HUDEP-2 (cell line): Measurements from ENCODE around the gene PPP4R2.
"Not testable (repeated sequence)": the region's sequence is repeated elsewhere in the genome, so short reads cannot be mapped to it uniquely, and the experiment has no call there.

Experiments
- DNase-seq, 76 experiments: peaks; one replicate each; lab custom pipeline; 2025; ENCODE audit not compliant: unreplicated experiment in 76 of 76; lab: John Stamatoyannopoulos, UW

The PPP4R2 gene

DNA sequence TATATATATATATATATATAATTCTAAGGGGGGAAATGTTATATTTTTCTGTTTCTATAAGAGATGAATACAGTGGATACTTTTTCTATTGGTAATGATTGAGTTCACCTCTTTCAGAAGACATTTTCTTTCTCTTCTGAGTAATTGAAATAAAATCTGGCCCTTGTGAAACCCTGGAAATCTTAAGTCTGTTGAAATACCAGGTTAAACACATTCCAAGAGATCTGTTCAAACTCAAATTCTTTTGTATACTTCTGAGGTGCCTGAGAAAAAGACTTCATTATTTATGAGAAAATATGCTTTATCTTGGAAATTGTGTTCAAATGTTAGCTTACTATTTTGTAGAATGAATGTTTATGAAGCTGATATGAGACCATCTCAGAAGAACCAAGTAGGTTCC is 69.6 kb downstream of the PPP4R2 start:
- not testable (repeated sequence) for DNase-seq

DNA sequence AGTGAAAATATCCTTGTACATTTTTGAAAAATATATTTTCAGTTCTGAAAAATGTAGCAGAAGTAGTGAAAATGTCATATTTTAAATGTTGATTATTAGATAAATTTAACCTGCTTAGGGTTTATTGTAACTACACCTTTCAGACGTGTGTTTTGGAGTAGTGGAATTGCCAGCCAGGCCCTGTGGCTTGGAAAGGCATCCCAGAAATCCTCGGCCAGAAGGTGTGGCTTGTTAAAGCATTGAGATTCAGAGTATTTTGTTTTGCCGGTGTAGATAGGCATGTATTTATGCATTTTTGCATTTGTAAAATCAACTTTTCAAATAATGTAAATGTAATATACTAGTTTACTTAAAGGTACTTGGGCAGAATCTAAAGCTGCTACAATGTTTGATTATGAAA is 71.8 kb downstream of the PPP4R2 start:
- no peak for DNase-seq

DNA sequence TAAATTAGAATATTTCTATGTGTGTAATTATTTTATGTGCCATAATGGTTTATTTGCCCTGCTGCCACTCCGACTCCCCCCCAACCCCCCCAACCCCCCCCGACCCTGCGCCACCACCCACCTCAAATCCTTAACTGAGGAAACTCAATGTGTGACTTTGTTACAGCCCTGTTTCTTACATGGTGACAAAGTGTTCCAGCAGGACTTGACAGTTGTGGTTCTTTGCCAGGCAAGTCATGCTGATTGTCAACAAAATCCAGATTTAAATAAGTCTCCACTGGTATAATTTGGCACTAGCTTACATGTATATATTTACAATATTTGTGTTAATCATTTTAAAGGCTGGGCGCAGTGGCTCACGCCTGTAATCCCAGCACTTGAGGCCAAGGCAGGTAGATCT is 72.6 kb downstream of the PPP4R2 start:
- DNase-seq = no peak

DNA sequence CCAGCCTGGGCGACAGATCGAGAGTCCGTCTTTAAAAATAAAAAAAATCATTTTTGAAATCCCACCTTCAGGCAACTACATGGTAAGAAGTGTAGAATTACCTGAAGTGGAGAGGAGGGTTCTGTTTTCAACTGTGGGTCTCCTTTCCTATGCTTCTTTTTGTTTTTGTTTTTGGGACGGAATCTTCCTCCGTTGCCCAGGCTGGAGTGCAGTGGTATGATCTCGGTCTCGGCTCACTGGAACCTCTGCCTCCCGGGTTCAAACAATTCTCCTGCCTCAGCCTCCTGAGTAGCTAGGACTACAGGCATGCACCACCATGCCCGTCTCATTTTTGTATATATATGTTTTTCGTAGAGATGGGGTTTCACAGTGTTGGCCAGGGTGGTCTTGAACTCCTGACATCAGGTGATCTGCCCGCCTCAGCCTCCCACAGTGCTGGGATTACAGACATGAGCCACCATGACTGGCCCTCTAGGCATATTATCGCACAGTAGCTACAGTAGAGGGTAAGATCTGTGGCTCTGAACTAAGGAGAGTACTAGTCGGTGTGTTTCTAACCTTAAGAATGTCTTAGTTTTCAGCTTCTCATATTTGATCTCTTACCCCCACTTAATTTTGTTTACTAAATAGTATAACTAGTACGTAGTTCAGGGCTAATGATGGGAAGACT is 73.3 kb downstream of the PPP4R2 start:
- DNase-seq = no peak

DNA sequence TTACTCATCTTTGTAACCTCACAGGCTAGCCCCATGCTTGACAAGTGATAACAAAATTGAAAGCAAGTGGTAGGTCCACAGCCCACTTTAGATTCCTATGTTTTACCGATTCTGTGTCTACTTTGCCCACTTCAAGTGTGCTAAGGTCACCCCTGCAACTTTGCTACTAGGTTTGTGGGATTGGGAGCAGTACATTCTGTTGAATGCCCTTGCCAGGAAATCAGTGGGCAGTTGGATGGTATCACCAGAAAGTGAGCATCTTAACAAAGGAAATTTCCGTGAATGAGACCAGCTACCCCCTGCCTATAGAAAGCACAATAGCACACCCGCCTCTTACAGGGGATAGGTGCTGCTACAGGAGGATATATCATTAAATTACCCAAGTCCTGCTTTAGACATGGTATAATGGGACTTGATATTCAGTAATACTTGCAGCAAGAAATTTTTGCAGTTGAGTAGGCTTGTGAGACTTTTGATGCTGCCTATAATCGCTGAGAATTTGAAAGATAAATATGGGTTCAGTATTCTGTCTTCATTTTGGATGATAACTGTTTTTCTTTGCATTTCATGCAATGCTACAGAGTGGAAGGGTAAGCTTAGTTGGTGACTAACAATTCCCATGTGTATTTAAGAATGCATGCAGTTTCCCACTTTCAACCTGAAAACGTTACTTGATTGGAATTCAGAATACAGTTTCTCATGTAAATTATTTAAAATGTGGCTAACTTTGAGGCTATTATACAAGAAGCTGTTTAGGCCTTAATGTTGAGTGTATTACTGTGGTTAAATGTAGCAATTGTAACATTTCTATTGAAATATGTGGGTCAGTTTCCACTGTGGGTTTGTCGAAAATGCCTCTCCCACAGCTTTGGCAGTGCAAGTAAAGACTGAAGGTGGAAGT is 74.3 kb downstream of the PPP4R2 start:
- no peak for DNase-seq

DNA sequence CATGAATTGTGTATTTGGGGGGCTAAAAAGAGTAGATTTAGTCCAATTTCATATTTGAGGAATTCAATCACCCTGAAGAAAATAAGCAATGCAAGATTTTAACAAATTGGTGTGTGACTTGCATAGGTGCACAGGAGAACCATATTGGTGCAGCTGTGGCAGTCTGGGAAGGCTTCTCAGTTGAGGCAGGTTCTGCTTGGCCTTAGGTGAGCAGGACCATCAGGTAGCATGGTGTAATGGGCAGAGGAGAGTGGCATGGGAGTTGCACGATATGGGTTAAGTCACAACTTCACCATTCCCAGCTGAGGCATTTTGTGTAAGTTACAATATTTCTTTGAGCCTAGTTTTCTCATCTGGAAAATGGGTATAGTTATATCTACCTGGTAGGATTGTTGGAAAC is 75.3 kb downstream of the PPP4R2 start:
- DNase-seq = no peak

DNA sequence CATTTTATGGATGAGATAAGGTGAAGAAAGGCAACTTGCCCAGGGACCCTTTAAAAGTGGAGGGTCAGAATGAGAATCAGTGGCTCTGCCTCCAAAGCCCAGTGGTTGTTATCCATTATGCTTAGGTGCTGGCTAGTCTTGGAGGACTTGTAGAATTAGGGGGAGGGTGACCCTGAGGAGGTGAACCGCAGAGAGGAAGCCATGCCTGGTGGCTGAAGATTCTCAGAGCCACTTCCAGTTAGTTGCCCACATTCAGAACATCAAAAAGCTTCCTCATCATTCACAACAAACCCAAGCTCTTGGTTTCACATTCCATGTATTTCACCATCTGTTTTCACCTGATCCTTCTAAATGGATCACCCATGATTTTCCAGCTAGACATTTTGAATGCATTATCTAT is 76.0 kb downstream of the PPP4R2 start:
- no peak for DNase-seq

DNA sequence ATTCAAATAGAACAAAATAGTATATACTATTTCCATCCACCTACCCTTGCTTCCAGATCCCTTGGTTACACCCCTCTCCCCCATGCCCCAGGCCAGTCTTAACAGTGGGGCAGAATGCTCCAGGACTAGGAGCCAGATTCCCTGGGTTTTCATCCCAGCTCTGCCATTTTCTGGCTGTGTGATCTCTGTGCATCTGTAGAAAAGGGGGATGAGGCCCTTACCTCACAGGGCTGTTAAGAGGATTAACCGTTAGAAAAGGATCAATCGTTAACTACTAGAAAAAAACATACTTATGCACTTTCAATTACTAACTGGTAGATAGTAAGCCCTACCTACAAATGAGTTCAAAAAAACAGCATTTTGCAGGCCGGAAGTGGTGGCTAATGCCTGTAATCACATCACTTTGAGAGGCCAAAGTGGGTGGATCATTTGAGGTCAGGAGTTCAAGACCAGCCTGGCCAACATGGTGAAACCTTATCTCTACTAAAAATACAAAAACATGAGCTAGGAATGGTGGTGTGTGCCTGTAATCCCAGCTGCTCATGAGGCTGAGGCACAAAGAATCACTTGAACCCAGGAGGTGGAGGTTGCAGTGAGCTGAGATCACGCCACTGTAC is 76.6 kb downstream of the PPP4R2 start:
- DNase-seq = peak in 2 of 76 experiments; percentile 13 to 15

DNA sequence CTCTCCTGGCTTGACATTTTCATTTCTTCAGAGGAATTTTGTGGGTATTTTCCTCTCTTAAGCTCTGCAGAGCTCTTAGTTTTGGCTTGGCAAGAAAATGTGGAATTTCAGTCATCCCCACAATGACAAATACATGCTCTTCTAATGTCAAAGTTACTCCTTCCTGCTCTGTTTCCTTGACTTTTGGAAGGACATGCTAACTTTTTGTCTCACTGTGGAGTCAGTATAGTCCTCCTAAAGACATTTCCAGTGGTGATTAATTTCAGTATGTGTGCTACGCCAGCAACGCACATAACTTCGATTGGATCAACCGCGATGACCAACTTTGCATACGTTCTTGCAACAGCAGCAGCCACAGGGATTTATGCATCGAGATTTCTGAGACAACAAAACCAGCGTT is 78.2 kb downstream of the PPP4R2 start:
- no peak for DNase-seq

DNA sequence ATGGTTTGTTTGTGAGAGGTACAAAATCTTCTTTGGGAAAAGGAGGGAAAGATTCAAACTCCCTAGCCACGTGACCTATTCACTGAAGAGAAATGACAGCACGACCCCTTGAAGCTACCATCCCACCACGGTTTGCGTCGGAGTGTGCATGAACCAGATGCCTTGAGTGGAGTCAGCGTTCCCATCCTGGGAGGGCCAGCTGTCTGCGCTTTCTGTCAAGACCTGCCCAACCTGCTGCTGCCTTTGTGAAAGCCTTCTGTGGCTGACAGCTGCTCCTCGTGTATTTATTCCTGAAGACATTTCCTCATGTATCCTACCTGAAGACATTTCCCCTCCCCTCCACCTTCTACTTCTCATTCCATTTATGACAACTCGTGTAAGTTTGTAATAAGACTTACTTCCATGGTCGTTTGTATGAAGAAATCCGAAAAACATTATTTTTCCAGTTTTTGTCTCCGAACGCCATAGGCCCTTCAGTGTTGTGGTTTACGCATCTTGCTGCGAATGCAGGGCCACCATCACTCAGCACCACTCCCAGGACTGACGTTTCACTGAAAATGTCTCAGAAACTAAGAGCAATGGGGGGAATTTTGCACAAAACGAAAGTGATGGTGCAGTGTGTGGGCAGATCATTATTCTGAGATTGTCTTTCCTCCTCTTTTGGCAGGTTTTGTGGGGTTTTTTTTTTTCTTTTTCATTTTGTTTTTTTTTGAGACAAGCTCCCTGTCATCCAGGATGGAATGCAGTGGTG is 83.8 kb downstream of the PPP4R2 start:
- no peak for DNase-seq

DNA sequence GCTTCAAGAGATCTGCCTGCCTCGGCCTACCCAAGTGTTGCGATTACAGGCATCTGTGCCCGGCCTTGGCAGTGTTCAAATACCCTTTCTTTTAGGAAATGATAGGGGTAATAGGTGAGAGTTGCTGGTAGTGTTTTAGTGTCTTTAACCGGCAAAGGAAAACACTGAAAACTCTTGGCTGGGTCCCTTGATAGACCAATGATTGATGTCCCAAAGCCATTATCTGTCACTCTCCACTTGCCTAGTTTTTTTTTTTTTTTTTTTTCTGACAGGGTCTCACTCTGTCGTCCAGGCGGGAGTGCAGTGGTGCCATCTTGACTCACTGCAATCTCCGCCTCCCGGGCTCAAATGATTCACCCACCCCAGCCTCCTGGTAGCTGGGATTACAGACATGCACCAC is 84.5 kb downstream of the PPP4R2 start:
- no peak for DNase-seq

DNA sequence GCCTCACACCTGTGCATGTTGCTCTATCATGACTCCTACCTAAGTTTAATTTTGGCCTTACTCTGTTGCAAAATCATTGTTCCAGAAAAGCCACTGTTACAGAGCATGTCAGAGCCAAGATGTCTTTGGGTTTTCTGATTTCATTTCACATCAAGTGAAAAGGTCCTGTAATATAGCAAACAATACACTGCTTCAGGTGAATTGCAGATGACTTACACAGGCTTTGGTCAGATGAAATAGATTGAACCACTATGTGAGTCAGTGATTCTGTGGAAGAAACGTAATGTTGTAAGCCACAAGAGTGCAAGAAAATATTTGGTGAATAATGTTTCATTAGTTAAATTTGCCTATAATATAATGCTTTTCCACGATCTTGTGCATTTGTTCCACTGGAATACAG is 87.6 kb downstream of the PPP4R2 start:
- no peak for DNase-seq

DNA sequence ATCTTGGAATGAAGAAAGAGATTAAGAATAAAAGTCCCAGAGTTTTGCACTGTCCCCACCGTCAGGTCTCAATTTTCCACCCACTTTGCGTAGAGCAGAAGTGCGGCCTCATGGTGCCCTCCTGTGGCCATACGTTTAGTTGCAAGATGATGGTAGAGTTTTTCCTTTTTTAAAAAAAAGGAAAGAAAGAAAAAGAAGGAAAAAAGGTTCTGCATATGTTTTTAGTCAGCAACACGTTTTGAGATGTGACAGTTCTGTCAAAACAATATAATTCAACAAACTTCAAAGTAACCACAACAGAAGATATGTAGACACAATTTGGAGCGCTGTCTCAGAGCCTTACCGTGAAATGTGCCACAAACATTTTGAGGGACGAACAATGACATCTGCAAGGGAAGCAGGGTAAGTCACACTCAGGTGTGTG is 89.5 kb downstream of the PPP4R2 start:
- DNase-seq = peak in 30 of 76 experiments; percentile 1 to 43 (median 15)

DNA sequence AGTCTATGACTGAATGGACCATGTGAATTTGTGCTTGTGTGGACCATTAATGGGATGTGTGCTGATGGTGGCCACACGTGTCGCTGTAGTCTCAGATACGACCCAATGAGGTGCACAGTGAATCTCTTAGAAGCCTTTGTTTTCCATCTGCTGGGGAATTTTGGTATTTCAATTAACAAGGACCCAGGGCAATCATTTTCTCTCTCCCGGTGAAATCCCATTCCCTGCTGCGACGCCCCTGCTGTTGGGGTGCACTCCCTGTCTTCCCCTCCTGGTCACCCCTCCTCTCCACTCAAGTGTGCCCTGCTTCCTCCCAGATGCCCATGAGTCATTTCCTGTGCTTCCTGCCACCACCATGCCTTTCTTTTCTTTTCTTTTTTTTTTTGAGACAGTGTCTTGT is 97.5 kb downstream of the PPP4R2 start:
- DNase-seq = peak in 6 of 76 experiments; percentile 2 to 29 (median 12)

DNA sequence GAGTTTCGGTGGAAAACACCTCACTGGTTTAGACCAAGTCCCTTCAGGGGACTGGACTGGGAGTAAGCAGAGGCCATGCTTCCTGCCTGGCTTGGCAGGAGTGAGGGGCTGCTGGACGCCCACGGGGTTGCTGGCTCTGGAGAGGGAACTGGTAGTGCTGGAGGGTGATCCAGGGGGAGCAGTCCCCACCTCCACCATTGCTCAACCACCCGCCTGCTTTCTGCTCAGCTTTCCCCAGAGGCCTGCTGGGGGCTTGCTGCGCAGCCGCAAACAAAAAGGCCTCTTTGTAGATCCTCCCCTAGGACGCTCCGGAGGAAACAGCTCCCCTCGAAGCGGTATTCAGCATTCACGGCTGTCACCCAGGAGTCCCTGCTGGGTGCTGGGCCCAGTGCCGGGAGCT is 98.3 kb downstream of the PPP4R2 start:
- no peak for DNase-seq

DNA sequence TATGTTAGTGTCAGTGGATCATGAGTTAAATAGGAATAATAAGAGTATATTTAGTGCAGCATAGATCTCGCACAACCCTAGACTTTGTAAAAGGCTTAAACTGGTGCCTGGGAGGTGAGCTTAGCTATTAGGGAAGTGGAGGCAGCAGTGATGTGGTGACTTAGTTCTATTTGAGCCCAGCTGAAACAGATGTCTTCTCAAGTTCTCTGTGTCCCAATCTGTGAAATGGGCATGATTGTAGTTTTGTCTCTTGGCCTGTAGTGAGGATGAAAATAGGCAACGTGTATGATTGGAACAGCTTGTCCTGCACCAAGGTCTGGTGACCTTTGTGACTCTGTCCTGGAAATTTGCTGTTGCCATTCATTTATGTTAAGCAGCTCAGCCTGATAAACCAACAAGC is 99.6 kb downstream of the PPP4R2 start:
- DNase-seq = no peak

DNA sequence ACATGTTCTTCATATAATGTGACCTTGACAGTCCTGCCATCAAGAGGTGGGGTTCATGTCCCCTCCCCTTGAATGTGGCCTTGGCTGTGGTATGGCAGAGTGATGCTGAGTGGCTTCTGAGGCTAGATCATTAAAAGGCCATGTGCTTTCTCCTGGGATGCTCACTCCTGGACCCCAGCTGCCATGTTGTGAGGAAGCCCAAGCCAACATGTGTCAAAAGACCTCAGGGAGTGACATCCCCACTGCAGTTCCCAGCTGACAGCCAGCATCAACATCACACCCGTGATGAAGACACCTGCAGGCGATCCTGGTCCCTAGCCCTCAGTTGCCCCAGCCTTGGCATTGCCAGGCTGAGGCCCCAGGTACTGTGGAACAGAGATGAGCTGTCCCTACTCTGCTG is 101.4 kb downstream of the PPP4R2 start:
- no peak for DNase-seq

DNA sequence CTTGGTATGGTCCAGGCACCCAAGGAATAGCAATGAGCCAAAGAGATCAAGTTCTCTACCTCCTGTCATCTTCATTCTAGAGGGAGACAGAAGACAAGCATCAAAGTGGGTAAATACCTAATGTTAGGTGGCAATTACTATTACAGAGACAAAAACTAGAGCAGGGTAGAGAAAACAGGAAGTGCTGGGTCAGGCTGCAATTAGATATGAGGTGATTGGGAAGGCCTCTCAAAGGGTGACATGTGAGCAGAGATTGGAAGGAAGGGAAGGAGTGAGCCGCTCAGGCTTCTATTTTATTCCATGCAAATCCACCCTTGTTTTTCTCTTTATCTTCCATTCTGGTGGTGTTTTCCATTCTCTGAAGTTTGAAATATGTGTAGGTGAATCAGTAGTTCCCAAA is 102.3 kb downstream of the PPP4R2 start:
- no peak for DNase-seq

DNA sequence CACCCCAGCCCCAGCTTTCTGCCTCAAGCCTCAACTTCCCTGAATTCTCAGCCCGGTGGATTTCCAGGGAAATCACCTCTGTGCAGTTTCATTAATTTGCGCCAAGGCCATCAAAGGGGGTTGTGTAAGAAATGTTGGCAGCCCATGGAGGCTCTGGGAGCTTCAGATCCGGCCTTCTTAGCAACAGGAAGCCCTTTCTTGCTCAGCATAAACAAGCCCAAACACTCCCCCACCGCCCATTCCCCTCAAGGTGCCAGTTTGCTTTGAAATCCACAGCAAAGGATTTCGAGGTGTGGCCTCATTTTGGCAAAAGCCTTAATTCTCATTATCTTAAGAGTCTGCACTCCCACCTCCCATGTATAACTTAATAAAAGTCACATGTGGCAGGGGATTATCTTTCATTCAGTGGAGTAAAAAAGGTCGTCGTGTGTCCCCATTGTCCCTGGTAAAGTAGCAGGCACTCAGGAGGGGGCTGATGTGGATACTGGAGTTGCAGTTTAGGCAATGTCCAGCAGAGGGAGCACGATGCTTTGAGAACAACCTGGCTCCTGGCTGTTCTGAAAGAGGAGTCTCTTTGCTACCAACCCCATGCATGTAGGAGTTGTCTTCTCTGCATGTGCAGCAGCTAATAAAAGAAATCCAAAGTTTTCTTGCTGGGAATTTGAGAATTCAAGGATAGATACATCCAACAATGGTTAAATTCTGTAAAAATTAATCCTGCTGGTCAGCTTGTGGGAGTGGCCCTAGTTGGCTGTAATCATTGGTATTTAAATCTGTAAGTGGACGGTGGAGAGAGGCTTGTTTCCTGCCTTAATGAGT is 104.3 kb downstream of the PPP4R2 start:
- DNase-seq = peak in 64 of 76 experiments; percentile 1 to 78 (median 50)

DNA sequence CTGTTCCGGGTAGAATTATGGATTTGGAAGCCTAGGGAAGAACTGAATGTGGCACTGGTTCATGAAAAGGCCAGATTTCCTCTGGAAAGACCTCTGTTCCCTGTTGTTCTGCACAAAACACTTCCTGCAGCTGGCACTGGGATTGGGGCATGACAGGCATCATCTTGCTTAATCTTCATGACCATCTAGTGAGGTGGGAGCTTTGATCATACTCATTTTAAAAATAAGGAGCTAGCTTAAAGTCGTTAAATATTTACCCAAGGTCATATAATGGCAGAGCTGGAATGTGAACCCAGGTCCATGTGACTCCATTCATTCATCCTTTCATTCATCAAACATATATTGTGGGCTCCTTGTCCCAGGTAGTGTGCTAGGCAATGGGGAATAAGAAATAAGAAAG is 105.3 kb downstream of the PPP4R2 start:
- no peak for DNase-seq
